Esophagus muscularis mucosa (tissue), 4 donors: ENCODE measurements around the gene FAM111B. TPM values are rescaled to one million over a fixed set of nuclear protein-coding genes. Genes with fewer than 3 reads are reported as not detected.
"Not testable (repeated sequence)": the region's sequence is repeated elsewhere in the genome, so short reads cannot be mapped to it uniquely, and the experiment has no call there.

Experiments
- DNase-seq: peaks from one replicate; pipeline ENCODE4 v3.0.0-alpha.2; 2017; ENCODE audit errors: extremely low spot score
- H3K27ac ChIP-seq, 4 donors: fragments of 200-600 bp; sonication (generic); replicated peaks in 1 of 4; 1 replicate in 3 of 4; 2 replicates in 1 of 4; pipeline ENCODE4 v1.5.1; 2016 to 2019; ENCODE audit warnings: mild to moderate bottlenecking in 1 of 4
- H3K27me3 ChIP-seq, 4 donors: fragments of 200-600 bp; sonication (generic); one replicate each; pipeline versions ENCODE4 v1.5.1 to v1.6.0; 2016 to 2019
- H3K36me3 ChIP-seq, 4 donors: fragments of 200-600 bp; sonication (generic); one replicate each; pipeline ENCODE4 v1.5.1; 2016 to 2019
- H3K4me1 ChIP-seq, 4 donors: fragments of 200-600 bp; sonication (generic); one replicate each; pipeline ENCODE4 v1.5.1; 2016 to 2019
- H3K4me3 ChIP-seq, 4 donors: fragments of 200-600 bp; sonication (generic); 1 replicate in 2 of 4; 2 replicates in 2 of 4; pipeline ENCODE4 v1.5.1; 2016 to 2019; ENCODE audit warnings: mild to moderate bottlenecking in 4 of 4, moderate library complexity in 1 of 4
- H3K9me3 ChIP-seq, 4 donors: fragments of 200-600 bp; sonication (generic); 1 replicate in 3 of 4; 2 replicates in 1 of 4; pipeline ENCODE4 v1.5.1; 2016 to 2019
- CTCF ChIP-seq, 3 experiments: fragments of 200-600 bp in 2 of 3; fragments of 450-650 bp in 1 of 3; sonication (generic) in 2 of 3; IDR thresholded peaks; one replicate each; pipeline ENCODE4 v1.5.1; 2017 to 2019; ENCODE audit warnings: antibody characterized with exemption in 3 of 3, mild to moderate bottlenecking in 2 of 3, moderate library complexity in 1 of 3
- EP300 ChIP-seq: sonication (generic); formaldehyde crosslinking; IDR thresholded peaks from one replicate; pipeline ENCODE4 v1.6.1; 2017; ENCODE audit warnings: antibody characterized with exemption
- POLR2A ChIP-seq: fragments of 450-650 bp; IDR thresholded peaks from one replicate; pipeline ENCODE4 v1.6.1; 2017; ENCODE audit warnings: antibody characterized with exemption, moderate library complexity, mild to moderate bottlenecking, low read depth
- POLR2AphosphoS5 ChIP-seq, 2 donors: sonication (generic); formaldehyde crosslinking; IDR thresholded peaks; one replicate each; pipeline ENCODE4 v1.6.1; 2017; ENCODE audit warnings: antibody characterized with exemption in 2 of 2
- WGBS: methylation state at CpG from one replicate; pipeline ENCODE4 v1.1.5; 2018; 5-methylcytosine and 5-hydroxymethylcytosine counted together
- intact Hi-C: fragments of 100-400 bp; cut with DNase I; formaldehyde crosslinking; loops from one replicate; pipeline ENCODE4 v1.15.1; 2023
- total RNA-seq, 4 donors: library from RNA; depleted of rRNA; stranded (reverse); fragments of >200 nt; gene quantifications; one replicate each; pipeline versions ENCODE4 v1.1.0 to v1.2.1, GENCODE V29; 2016

FAM111B gene
- under 1 TPM in 2 of 4 donors, not detected in 2; 0.13 to 0.46 TPM for total RNA-seq

- peaks cover 0 to 38% (median 0%) of the 10 kb centered on the region in 4 donors for H3K27me3 ChIP-seq
- peak within 1 kb of the TSS in 1 of 4 donors; percentile 29 for H3K27ac ChIP-seq
- H3K36me3 ChIP-seq, result no peaks in the 10 kb centered on the region
- no peak for TF ChIP-seq POLR2A
- no peak for TF ChIP-seq EP300
- TF ChIP-seq CTCF (IDR thresholded peaks at IDR 0.05), result no peak
- TF ChIP-seq POLR2AphosphoS5 (IDR thresholded peaks at IDR 0.05), result no peak
- 2% methylated on average over 36 of the region's 64 CpGs for WGBS
- peak within 1 kb of the TSS; percentile 53 to 62 (median 58) for H3K4me3 ChIP-seq
- DNase-seq, result no peak
- intact Hi-C loops, result no loop called here
- peaks cover 7 to 29% (median 27%) of the 10 kb centered on the region in 4 donors for H3K4me1 ChIP-seq
- H3K9me3 ChIP-seq, result no peaks in the 10 kb centered on the region
These were observed at the start of gene FAM111B for GRCh38 chr11:59106363-59107336. Gene FAM111B (plus strand): TSS chr11:59107237. CDS start chr11:59109626, 2,389 bp downstream.

- H3K4me1 ChIP-seq, intact Hi-C loops, H3K27ac ChIP-seq, H3K9me3 ChIP-seq, H3K36me3 ChIP-seq: not testable (repeated sequence)
- TF ChIP-seq CTCF (IDR thresholded peaks at IDR 0.05) (peak; percentile 46 to 53 (median 53)), POLR2AphosphoS5 (IDR thresholded peaks at IDR 0.05) (peak in 1 of 2 donors; percentile 9)
- H3K27me3 ChIP-seq, result peaks cover 0 to 45% (median 2%) of the 10 kb centered on the region in 4 donors
- peak overlapping the region; percentile 31 to 51 (median 32) for H3K4me3 ChIP-seq
- 9% methylated on average over 27 of the region's 27 CpGs for WGBS
- DNase-seq, result peak; percentile 91
These were observed 48.7 kb upstream of the FAM111B start for GRCh38 chr11:59058120-59059033.

- intact Hi-C loops, H3K4me3 ChIP-seq, H3K9me3 ChIP-seq, H3K27ac ChIP-seq, H3K4me1 ChIP-seq, H3K36me3 ChIP-seq: not testable (repeated sequence)
- 52% methylated on average over 3 of the region's 3 CpGs for WGBS
- DNase-seq, result peak; percentile 42
- peaks cover 0 to 53% (median 2%) of the 10 kb centered on the region in 4 donors for H3K27me3 ChIP-seq
These were observed 46.9 kb upstream of the FAM111B start for GRCh38 chr11:59060096-59060495.

- intact Hi-C loops, result no loop called here
- Histone ChIP-seq H3K9me3 (no peaks in the 10 kb centered on the region), H3K36me3 (no peaks in the 10 kb centered on the region), H3K4me1 (peaks cover 0 to 8% (median 4%) of the 10 kb centered on the region in 4 donors), H3K27me3 (peaks cover 0 to 49% (median under 1%) of the 10 kb centered on the region in 4 donors), H3K27ac (no peak overlapping the region), H3K4me3 (no peak overlapping the region)
- DNase-seq, result no peak
- TF ChIP-seq EP300 (no peak), POLR2A (no peak), CTCF (IDR thresholded peaks at IDR 0.05) (no peak), POLR2AphosphoS5 (IDR thresholded peaks at IDR 0.05) (no peak)
- WGBS, result 62% methylated on average over 52 of the region's 56 CpGs
These were observed 44.2 kb upstream of the FAM111B start for GRCh38 chr11:59062602-59063529.

- H3K9me3 ChIP-seq, intact Hi-C loops, H3K27ac ChIP-seq, DNase-seq, H3K4me3 ChIP-seq, H3K4me1 ChIP-seq, H3K36me3 ChIP-seq: not testable (repeated sequence)
- WGBS, result 78% methylated on average over 14 of the region's 14 CpGs
- H3K27me3 ChIP-seq, result peaks cover 0 to 37% (median 0%) of the 10 kb centered on the region in 4 donors
These were observed 42.9 kb upstream of the FAM111B start for GRCh38 chr11:59063996-59064727.
